CD4-positive, alpha-beta memory T cell (primary cell): Measurements from ENCODE around the gene PEX26. TPM values are rescaled to one million over a fixed set of nuclear protein-coding genes. Genes with fewer than 3 reads are reported as not detected.

ENCODE experiments used
- CTCF ChIA-PET: fragments of 350-600 bp; sonication (Branson Sonifier 250); formaldehyde crosslinking; loops from one replicate; lab custom pipeline; 2021; ENCODE audit warnings: inconsistent platforms; ENCODE audit not compliant: partially characterized antibody; lab: Charles Lee
- POLR2A ChIA-PET: fragments of 350-600 bp; sonication (Branson Sonifier 250); formaldehyde crosslinking; loops from one replicate; lab custom pipeline; 2021; ENCODE audit not compliant: partially characterized antibody; lab: Charles Lee
- DNase-seq, 5 donors: peaks; one replicate each; pipeline versions ENCODE4 v3.0.0 to v3.0.0-alpha.2; 2020 to 2022; ENCODE audit warnings: mixed read lengths in 1 of 5
- H3K27ac ChIP-seq: one replicate; pipeline ENCODE4 v1.7.0; 2013; ENCODE audit warnings: low read depth, low read length
- H3K27me3 ChIP-seq: 2 replicates; pipeline ENCODE4 v1.7.0; 2013; ENCODE audit warnings: mild to moderate bottlenecking, low read length, moderate library complexity; ENCODE audit not compliant: insufficient read depth
- H3K36me3 ChIP-seq: 2 replicates; pipeline ENCODE4 v1.7.0; 2013; ENCODE audit warnings: mild to moderate bottlenecking, low read length, moderate library complexity; ENCODE audit not compliant: insufficient read depth
- H3K4me1 ChIP-seq: 2 replicates; pipeline ENCODE4 v1.7.0; 2013; ENCODE audit warnings: mild to moderate bottlenecking, low read length, moderate library complexity; ENCODE audit not compliant: insufficient read depth
- H3K4me3 ChIP-seq, 2 donors: one replicate each; pipeline ENCODE4 v1.7.0; 2013; ENCODE audit warnings: low read length in 2 of 2, mild to moderate bottlenecking in 1 of 2
- H3K9me3 ChIP-seq, 2 donors: one replicate each; pipeline ENCODE4 v1.7.0; 2013; ENCODE audit warnings: low read length in 2 of 2, control low read depth in 1 of 2; ENCODE audit not compliant: control insufficient read depth in 1 of 2
- H3K27ac Mint-ChIP-seq, 7 donors: one replicate each; pipeline ENCODE4 v1.8.0; 2020 to 2021; ENCODE audit warnings: mixed read lengths in 7 of 7, mild to moderate bottlenecking in 6 of 7, inconsistent platforms in 3 of 7, moderate library complexity in 3 of 7
- H3K27me3 Mint-ChIP-seq, 2 donors: one replicate each; pipeline ENCODE4 v1.8.0; 2020 to 2021; ENCODE audit warnings: mixed read lengths in 2 of 2
- H3K36me3 Mint-ChIP-seq, 2 donors: one replicate each; pipeline ENCODE4 v1.8.0; 2020 to 2021; ENCODE audit warnings: mixed read lengths in 2 of 2, inconsistent platforms in 1 of 2, mild to moderate bottlenecking in 1 of 2
- H3K4me1 Mint-ChIP-seq, 4 donors: one replicate each; pipeline ENCODE4 v1.8.0; 2020 to 2021; ENCODE audit warnings: mixed read lengths in 4 of 4, mild to moderate bottlenecking in 1 of 4
- H3K4me3 Mint-ChIP-seq, 8 donors: one replicate each; pipeline ENCODE4 v1.8.0; 2020 to 2021; ENCODE audit warnings: mixed read lengths in 8 of 8, mild to moderate bottlenecking in 7 of 8, moderate library complexity in 6 of 8, inconsistent platforms in 3 of 8
- H3K9me3 Mint-ChIP-seq, 8 donors: one replicate each; pipeline ENCODE4 v1.8.0; 2020 to 2021; ENCODE audit warnings: mixed read lengths in 8 of 8, mild to moderate bottlenecking in 5 of 8, inconsistent platforms in 3 of 8, moderate library complexity in 1 of 8
- intact Hi-C: fragments of 100-400 bp; cut with micrococcal nuclease; formaldehyde crosslinking; loops from one replicate; pipeline ENCODE4 v1.15.1; 2023
- polyA plus RNA-seq, 2 donors: library from polyadenylated mRNA; unstranded; fragments of 300-500 nt; fragmentation: Illumina TruSeq; gene quantifications; one replicate each; pipeline ENCODE4 v1.2.3, GENCODE V29; 2021
- total RNA-seq, 2 experiments: library from RNA; stranded (reverse); gene quantifications; one replicate each; pipeline ENCODE4 v1.2.3, GENCODE V29; 2021

Gene PEX26
- total and polyA plus RNA-seq, 4 experiments from 2014 or later, result 1.4 to 39.6 (median 22.7) TPM

- CTCF ChIA-PET, result interaction anchor here (0.7 kb wide), 1 partner anchor 10 kb away, joined by 3 read pairs; no protein-coding TSS in a partner anchor
- H3K4me1 Mint-ChIP-seq, result peaks cover 17 to 36% (median 21%) of the 10 kb centered on the region in 4 donors
- Histone ChIP-seq H3K4me3 (no peak overlapping the region), H3K9me3 (no peaks in the 10 kb centered on the region), H3K36me3 (no peaks in the 10 kb centered on the region), H3K27me3 (no peaks in the 10 kb centered on the region), H3K4me1 (peaks cover 20% of the 10 kb centered on the region), H3K27ac (no peak overlapping the region)
- H3K27ac Mint-ChIP-seq, result peak overlapping the region in 4 of 7 donors; percentile 2 to 57 (median 24)
- no peaks in the 10 kb centered on the region for H3K9me3 Mint-ChIP-seq
- POLR2A ChIA-PET, result no interaction called here
- H3K27me3 Mint-ChIP-seq, result peaks cover 12 to 18% of the 10 kb centered on the region in 2 donors
- intact Hi-C loops, result loop anchor here (5.0 kb wide), 1 partner anchor 37 kb away; the partner anchor contains the start of gene PEX26
- H3K36me3 Mint-ChIP-seq, result no peaks in the 10 kb centered on the region
- DNase-seq, result no peak
- peak overlapping the region in 5 of 8 donors; percentile 11 to 47 (median 32) for H3K4me3 Mint-ChIP-seq
These were observed 36.0 kb downstream of the PEX26 start for GRCh38 chr22:18113680-18114394.

GRCh38 chr22:18114495-18114894, 36.7 kb downstream of the PEX26 start:
- Mint-ChIP-seq H3K9me3 (no peaks in the 10 kb centered on the region), H3K4me1 (peaks cover 15 to 39% (median 19%) of the 10 kb centered on the region in 4 donors), H3K27ac (peak overlapping the region in 3 of 7 donors; percentile 2 to 57 (median 11)), H3K4me3 (peak overlapping the region in 6 of 8 donors; percentile 0 to 47 (median 29)), H3K36me3 (no peaks in the 10 kb centered on the region), H3K27me3 (peaks cover 10 to 13% of the 10 kb centered on the region in 2 donors)
- H3K9me3 ChIP-seq, result no peaks in the 10 kb centered on the region
- H3K4me3 ChIP-seq, result no peak overlapping the region
- no peak overlapping the region for H3K27ac ChIP-seq
- no peak for DNase-seq
- H3K4me1 ChIP-seq, result peaks cover 20% of the 10 kb centered on the region
- H3K27me3 ChIP-seq, result no peaks in the 10 kb centered on the region
- H3K36me3 ChIP-seq, result no peaks in the 10 kb centered on the region
- ChIA-PET POLR2A (no interaction called here), CTCF (no interaction called here)
- intact Hi-C loops, result loop anchor here (5.0 kb wide), 1 partner anchor 37 kb away; the partner anchor contains the start of gene PEX26

DNA sequence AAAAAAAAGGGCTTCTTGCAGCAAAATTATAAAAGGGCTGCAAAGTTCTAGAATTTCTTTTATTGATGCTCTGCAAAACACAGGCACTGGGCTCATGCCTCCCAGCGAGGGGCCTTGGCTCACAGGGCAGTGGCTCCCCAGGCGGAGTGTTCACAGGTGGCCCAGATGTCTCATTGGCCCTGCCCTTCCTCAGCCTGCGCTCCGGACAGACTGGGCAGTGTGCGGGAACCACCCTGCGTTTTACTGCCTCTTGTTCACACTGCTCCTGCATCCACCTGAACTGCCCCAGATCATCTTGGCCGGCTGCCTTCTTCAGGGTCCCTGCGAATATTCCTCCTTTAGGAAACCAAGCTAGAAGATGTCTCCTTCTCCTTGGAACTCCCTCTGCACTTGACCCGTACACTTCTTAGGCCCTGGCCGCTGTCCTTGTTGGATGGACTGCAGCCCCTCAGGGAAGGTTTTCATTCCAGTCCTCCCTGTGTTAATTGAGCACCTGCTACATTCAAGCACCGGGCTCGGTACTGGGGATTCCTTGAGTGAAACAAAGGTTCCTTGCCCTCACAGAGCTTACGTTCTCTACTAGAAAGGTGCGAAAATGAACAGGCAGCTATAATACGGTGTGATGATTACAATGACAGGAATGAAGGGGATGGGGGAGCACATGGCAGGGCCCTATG, 37.3 kb downstream of the PEX26 start:
- Histone ChIP-seq H3K36me3 (no peaks in the 10 kb centered on the region), H3K4me3 (no peak overlapping the region), H3K9me3 (no peaks in the 10 kb centered on the region), H3K27me3 (no peaks in the 10 kb centered on the region), H3K4me1 (peaks cover 15% of the 10 kb centered on the region), H3K27ac (no peak overlapping the region)
- POLR2A ChIA-PET, result no interaction called here
- Mint-ChIP-seq H3K36me3 (no peaks in the 10 kb centered on the region), H3K27ac (no peak overlapping the region), H3K27me3 (peaks cover 4 to 8% of the 10 kb centered on the region in 2 donors), H3K4me3 (peak overlapping the region in 1 of 8 donors; percentile 49), H3K9me3 (no peaks in the 10 kb centered on the region), H3K4me1 (peaks cover 10 to 37% (median 13%) of the 10 kb centered on the region in 4 donors)
- DNase-seq, result no peak
- intact Hi-C loops, result loop anchor here (5.0 kb wide), 1 partner anchor 38 kb away; the partner anchor contains the start of gene PEX26
- CTCF ChIA-PET, result no interaction called here

- no peaks in the 10 kb centered on the region for H3K9me3 ChIP-seq
- Mint-ChIP-seq H3K27me3 (peaks cover 2 to 6% of the 10 kb centered on the region in 2 donors), H3K4me1 (peaks cover 10 to 33% (median 12%) of the 10 kb centered on the region in 4 donors), H3K36me3 (no peaks in the 10 kb centered on the region), H3K27ac (no peak overlapping the region), H3K9me3 (no peaks in the 10 kb centered on the region), H3K4me3 (peak overlapping the region in 1 of 8 donors; percentile 29)
- H3K4me3 ChIP-seq, result no peak overlapping the region
- ChIA-PET CTCF (interaction anchor here (0.6 to 1.0 kb wide), 2 partner anchors 24 to 43 kb away, joined by 3 read pairs; no protein-coding TSS in a partner anchor), POLR2A (no interaction called here)
- H3K36me3 ChIP-seq, result no peaks in the 10 kb centered on the region
- peaks cover 13% of the 10 kb centered on the region for H3K4me1 ChIP-seq
- H3K27ac ChIP-seq, result no peak overlapping the region
- intact Hi-C loops, result no loop called here
- H3K27me3 ChIP-seq, result no peaks in the 10 kb centered on the region
- DNase-seq, result no peak
These were observed 38.1 kb downstream of the PEX26 start for GRCh38 chr22:18115906-18116371.

DNA sequence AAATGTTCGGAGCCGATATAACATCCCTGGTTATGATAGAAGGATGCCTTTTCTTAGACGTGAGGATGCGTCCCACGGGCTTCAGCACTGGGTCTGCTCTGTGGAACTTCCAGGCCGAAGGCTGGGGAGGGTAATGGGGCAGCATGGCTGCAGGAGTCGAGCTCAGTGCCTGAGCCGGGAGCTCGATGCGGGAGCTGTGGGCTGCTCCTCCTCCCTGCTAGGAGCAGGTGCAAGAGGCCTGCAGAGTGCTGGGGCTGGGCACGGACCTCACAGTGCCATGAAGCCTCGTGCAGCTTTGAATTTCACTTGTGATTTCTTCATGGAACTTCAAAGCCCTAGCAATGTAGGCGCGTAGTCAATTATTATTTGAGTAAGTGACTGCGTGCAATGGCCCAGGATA, 38.8 kb downstream of the PEX26 start:
- peaks cover 0 to 4% of the 10 kb centered on the region in 2 donors for H3K27me3 Mint-ChIP-seq
- POLR2A ChIA-PET, result no interaction called here
- Histone ChIP-seq H3K36me3 (no peaks in the 10 kb centered on the region), H3K27me3 (no peaks in the 10 kb centered on the region), H3K9me3 (no peaks in the 10 kb centered on the region), H3K27ac (no peak overlapping the region), H3K4me1 (peaks cover 13% of the 10 kb centered on the region), H3K4me3 (no peak overlapping the region)
- peaks cover 10 to 28% (median 12%) of the 10 kb centered on the region in 4 donors for H3K4me1 Mint-ChIP-seq
- no peak for DNase-seq
- no peak overlapping the region for H3K4me3 Mint-ChIP-seq
- no peaks in the 10 kb centered on the region for H3K9me3 Mint-ChIP-seq
- intact Hi-C loops, result no loop called here
- H3K36me3 Mint-ChIP-seq, result no peaks in the 10 kb centered on the region
- no peak overlapping the region for H3K27ac Mint-ChIP-seq
- CTCF ChIA-PET, result interaction anchor here (1.0 kb wide), 1 partner anchor 25 kb away, joined by 3 read pairs; no protein-coding TSS in a partner anchor

DNA sequence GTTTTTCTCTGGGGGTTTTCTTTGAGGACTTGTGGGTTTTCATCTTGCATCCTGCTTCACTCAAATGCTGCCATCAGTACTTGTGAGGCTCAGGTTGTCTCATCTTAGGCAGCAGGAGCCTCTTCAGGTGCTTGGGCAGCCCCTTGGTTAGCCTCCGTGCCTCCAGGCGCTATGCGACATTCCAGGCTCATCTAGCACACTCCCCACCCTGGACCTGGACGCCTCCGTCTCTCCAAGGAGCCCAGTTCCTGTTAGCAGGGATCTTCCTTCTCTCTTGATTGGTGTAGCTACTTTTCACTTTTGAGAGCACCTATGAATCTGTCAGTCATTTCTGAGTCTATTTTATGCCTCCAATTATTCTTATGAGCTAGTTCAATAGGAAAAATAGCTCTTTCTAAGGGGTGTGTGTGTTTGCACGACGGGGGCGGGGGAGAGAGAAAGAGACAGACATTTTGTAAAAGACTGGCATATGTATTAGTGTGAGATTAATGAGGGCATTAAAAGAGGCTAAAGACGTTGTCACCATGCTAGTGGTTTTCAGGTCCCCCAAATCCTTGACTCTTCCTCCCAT, 40.6 kb downstream of the PEX26 start:
- DNase-seq, result no peak
- Histone ChIP-seq H3K9me3 (no peaks in the 10 kb centered on the region), H3K27ac (no peak overlapping the region), H3K4me1 (peaks cover 13% of the 10 kb centered on the region), H3K27me3 (no peaks in the 10 kb centered on the region), H3K4me3 (no peak overlapping the region), H3K36me3 (no peaks in the 10 kb centered on the region)
- no peak overlapping the region for H3K4me3 Mint-ChIP-seq
- H3K27ac Mint-ChIP-seq, result no peak overlapping the region
- no peaks in the 10 kb centered on the region for H3K36me3 Mint-ChIP-seq
- CTCF ChIA-PET, result no interaction called here
- H3K9me3 Mint-ChIP-seq, result no peaks in the 10 kb centered on the region
- POLR2A ChIA-PET, result no interaction called here
- intact Hi-C loops, result no loop called here
- H3K27me3 Mint-ChIP-seq, result peaks cover 0 to 2% of the 10 kb centered on the region in 2 donors
- H3K4me1 Mint-ChIP-seq, result peaks cover 10 to 27% (median 12%) of the 10 kb centered on the region in 4 donors
